Measurements from ENCODE around the gene SCARF1.

The SCARF1 gene

DNA sequence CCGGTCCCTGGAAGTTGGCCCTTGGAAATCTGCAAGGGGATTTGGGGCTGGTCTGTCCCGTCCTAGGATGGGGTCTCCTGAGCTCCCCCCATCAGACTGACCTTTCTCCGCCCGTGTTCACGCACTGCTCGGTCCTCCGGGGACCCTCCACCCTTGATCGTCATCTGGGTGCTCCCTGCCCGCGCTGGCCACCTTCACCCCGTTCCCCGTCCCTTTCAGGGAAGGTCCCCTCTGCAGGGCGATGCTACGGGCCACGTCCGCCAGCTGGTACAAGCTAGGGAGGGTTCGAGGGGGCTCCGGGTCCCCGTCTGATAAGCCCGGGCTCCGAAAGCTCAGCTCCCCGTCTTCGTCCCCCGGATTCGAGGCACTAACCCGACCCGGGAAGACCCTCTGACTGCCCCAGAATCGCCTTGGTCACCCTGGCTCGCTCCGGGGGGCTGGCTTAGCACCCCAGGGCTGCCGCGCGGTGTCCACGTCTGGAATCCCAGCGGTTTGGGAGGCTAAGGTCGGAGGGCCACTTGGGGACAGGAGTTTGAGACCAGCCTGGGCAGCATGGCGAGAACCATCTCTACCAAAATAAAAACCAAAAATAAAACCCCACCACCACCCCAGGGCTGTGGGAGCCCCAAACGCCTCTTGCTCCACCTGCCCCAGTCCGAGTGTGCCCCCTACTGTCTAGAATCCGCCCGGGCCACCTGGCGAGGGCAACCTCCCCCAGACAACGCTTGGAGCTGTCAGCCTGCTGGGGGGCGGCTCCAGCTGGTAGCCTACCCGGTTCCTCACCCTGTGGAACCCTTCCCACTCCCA lies 15.8 kb downstream of the SCARF1 start:
- peak; percentile 58 for FAIRE-seq
- DNase-seq (ENCODE audit: insufficient read length, low spot score): no peak

DNA sequence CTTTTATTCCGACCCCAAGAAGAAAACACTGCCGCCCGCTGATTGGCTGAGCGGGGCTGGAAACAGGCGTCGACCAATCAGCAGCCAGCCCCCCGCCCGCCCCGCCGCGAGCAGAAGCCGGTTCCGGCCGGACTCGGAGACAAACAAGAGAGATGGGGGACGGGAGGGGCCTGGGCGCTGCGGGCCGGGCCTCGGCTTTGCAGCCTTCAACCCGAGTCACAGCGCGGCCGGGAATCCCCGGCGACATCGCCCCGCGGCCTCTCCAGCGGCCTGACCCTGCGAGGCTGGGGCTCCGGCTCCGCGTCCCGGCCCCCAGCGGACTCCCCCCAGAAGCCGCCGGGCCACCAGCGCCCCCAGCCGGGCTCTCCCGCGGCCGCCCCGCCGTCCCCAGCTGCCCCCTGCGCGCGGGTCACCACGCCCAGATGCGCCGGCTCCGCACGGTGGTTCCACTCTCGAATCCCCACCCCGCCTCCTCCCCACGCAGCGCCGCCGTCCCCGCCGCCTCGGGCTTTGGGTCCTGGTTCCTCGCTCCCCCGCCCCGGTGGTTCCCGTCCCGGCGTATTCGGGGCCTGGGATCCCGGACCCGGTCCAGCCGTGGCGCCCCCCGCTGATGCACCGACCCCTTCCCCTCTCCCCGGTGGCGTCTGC lies 16.6 kb downstream of the SCARF1 start:
- DNase-seq (ENCODE audit: insufficient read length, low spot score): peak; percentile 96
- FAIRE-seq: peak; percentile 94

- FAIRE-seq: peak; percentile 94
- DNase-seq (ENCODE audit: insufficient read length, low spot score): peak; percentile 94
These were observed 17.3 kb downstream of the SCARF1 start, which contains the start of gene SLC43A2 for GRCh38 chr17:1627982-1628855. Gene SLC43A2 (minus strand): TSS chr17:1628834. CDS start chr17:1627874, 960 bp downstream.

DNA sequence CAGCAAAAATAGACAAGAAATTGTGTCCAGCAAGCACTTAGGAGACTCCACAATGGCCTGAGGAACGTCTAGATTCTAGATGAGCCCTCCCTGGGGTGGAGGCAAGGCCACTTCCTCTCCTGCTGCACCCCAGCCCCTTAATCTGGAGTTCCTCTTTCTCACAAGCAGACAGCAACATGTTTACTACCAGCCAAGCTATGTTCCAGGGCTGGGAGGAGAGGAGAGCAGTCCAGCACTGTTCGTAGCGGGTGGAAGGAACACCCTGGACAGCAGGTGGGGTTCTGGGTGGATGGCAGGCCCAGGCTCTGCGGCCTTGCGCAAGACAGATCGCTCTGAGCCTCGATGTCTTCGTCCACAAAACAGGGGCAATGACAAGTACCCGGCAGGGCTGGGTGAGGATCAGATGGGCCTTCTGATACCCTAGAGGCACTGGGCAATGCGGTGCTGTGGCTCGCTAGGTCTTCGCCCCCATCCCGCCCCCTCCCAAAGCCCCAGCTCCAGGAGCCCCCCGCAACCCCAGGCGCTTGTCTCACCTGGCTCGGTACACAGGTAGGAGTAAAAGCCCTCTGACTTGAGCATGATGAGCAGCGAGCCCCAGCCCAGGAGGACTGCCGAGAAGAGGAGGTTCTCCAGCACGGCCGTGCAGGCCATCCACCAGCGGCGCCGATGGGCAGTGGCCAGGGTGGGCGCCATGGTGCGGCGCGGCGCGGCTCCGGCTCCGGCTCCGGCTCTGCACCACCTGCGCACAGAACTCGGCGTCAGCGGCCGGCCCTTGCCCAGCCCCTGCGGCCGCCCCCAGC lies 18.1 kb downstream of the SCARF1 start:
- no peak for DNase-seq (ENCODE audit: insufficient read length, low spot score)
- peak; percentile 88 for FAIRE-seq

- FAIRE-seq: no peak
- no peak for DNase-seq (ENCODE audit: insufficient read length, low spot score)
These were observed 19.2 kb downstream of the SCARF1 start for GRCh38 chr17:1626333-1626732.

- DNase-seq (ENCODE audit: insufficient read length, low spot score): no peak
- FAIRE-seq: peak; percentile 95
These were observed 20.0 kb downstream of the SCARF1 start for GRCh38 chr17:1625581-1625980.

DNA sequence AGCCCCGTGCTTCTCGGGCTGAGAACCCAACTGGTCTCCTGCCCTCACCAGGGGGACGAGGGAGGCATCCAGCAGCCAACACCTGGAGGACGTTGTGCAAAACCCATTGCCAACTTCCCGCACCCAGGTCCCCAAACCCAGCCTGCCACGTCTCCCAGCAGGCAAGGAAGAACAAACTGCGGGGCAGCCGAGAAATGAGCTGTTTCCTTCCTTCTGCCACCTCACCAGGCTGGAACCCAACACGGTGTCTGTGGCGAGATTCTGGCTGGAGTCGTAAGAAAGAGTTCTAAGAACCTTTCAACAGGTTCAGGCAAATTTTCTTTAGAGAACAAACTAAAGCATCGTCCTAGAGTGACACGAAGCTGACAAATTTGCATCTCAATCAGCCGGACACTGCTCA lies 20.5 kb downstream of the SCARF1 start:
- DNase-seq (ENCODE audit: insufficient read length, low spot score): no peak
- no peak for FAIRE-seq

DNA sequence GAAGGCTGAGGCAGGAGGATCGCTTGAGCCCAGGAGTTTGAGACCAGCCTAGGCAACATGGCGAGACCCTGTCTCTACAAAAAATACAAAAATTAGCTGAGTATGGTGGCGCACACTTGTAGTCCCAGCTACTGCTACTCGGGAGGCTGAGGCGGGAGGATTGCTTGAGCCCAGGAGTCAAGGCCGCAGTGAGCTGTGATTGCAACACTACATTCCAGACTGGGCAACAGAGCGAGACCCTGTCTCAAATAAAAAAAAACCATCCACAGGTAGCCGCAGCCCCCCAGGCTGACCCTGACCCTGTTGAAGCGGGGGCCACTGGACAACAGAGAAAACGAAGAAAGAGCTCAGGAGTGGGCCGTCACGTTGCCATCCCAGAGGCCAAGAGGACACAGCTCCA lies 20.9 kb downstream of the SCARF1 start:
- DNase-seq (ENCODE audit: insufficient read length, low spot score) (no peak), FAIRE-seq (no peak)

- DNase-seq (ENCODE audit: insufficient read length, low spot score) (no peak), FAIRE-seq (no peak)
These were observed 22.4 kb downstream of the SCARF1 start for GRCh38 chr17:1623057-1623630.

DNA sequence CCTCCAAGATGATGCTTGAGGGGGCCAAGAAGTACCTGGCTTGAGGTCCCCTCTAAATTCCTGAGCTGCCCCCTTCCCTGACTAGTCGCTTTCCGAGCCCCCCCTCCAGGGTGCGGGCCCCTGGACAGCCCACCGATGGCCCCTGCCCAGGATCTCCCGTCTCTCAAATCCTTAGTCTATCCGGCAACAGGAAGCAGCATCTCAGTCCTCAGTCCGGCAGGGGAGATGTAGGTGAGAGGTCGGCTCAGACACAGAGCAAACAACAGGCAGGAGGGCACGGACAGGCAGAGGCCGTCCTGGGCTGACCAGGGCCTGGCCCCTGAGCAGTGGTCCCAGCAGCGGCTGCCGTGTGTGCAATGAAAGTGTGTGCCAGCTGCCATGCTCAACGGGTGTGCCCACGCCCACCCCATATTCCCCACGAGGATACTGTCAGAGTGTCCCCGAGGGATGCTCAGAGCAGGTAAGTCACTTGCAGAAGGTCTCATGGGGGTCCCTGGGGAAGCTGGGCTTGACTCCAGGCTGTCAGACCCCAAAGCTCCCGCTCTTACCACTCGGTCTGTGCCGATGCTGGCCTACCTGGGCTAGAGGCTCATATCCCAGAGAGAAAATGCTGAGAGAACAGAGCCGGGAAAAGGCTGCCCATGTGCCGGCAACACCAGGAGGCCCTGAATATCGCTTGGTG lies 24.1 kb downstream of the SCARF1 start:
- no peak for FAIRE-seq
- DNase-seq (ENCODE audit: insufficient read length, low spot score): no peak

GRCh38 chr17:1620486-1620885 lies 25.0 kb downstream of the SCARF1 start:
- FAIRE-seq (no peak), DNase-seq (ENCODE audit: insufficient read length, low spot score) (no peak)

DNA sequence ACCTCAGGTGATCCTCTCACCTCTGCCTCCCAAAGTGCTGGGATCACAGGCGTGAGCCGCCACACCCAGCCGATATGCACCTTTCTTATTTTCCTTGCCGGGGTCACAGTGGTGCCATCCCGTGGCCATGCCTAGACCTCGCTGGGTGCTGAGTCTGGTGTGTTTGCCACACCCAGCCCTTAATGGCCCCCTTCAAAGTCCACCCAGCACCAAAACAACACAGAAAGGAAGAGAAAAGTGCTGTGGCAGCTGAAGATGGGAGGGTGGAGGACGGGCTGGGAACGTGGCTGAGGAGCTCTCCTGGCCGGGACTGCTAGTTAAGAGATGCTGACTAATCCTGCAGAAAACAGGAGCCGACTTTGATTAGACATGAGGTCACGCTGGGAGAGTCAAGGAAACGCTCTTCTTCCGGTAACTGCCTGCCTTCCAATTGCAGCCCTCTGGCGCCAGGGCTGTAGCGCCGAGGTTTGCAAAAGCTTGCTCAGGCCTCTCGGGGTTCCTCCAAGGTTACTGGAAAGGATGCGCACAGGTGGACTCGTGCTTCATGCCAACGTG lies 27.8 kb downstream of the SCARF1 start:
- no peak for FAIRE-seq
- DNase-seq (ENCODE audit: insufficient read length, low spot score): no peak

DNA sequence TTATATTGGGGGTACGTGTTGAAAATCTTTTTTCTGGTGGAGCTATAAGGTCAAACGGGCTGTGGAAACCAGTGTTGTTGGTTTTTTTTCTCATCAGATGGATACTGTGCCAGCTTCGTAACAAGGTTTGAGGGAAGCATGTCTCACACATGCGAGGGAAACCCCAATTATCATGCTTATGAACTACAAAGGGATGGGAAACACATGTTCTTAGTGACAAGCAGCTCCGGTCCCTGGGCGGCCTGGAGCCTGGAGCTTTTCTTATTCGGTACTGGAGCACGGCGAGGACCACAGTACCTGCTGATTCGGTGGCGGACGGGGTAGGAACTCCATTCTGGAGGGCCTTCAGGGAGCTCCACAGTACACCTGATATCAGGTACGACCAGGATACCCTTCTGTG lies 29.4 kb downstream of the SCARF1 start:
- DNase-seq (ENCODE audit: insufficient read length, low spot score): no peak
- FAIRE-seq: no peak

GRCh38 chr17:1612400-1612799 lies 33.1 kb downstream of the SCARF1 start:
- FAIRE-seq: no peak
- DNase-seq (ENCODE audit: insufficient read length, low spot score): no peak

DNA sequence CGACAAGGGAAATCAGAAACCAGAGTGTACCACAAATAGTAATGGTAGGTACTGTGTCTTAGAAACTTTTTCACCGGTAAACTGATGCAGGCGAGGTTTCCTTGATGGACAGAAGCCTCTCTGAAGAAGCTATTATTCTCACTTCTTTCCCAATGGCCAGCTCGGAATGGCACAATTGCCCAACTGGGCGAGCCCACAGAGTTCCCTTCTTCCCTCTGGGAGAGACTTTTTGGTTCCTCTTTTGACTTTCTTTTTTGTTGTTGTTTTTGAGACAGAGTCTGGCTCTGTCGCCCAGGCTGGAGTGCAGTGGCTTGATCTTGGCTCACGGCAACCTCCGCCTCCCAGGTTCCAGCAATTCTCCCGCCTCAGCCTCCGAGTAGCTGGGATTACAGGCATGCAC lies 33.8 kb downstream of the SCARF1 start:
- FAIRE-seq (no peak), DNase-seq (ENCODE audit: insufficient read length, low spot score) (no peak)

- FAIRE-seq: no peak
- DNase-seq (ENCODE audit: insufficient read length, low spot score): no peak
These were observed 36.9 kb downstream of the SCARF1 start for GRCh38 chr17:1608676-1609075.

GRCh38 chr17:1607971-1608320 lies 37.6 kb downstream of the SCARF1 start:
- no peak for FAIRE-seq
- no peak for DNase-seq (ENCODE audit: insufficient read length, low spot score)

DNA sequence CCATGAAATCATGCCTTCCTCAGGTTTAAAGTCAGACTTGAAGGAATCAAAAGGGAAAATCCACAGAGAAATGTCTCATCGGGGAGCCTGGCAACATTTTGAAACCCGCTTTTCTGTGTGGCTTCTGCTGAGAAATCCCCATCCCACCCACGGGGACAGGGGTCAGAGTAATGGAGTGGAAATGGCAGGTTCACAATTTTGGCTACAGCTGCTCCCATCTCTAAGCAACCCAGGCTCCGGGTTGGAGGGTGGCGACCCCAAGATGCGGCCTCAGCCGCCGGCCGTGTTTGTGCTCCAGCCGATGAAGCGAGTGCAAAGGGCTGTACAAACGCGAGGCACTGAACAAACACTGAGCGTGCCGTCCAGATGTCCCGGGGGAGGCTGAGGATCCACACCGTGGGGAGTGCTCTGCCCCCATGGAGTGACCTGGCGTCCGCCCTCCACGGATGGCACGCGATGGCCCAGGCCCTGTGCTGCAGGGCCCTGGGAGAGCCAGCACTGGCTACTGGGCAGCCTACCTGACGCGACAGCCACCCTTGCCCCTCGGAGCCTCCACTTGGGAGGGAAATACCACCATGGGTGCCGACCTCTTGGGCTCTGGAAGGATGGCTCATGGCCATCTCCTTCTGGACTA lies 39.1 kb downstream of the SCARF1 start:
- DNase-seq (ENCODE audit: insufficient read length, low spot score) (no peak), FAIRE-seq (peak; percentile 44)

Data from GM19239 (cell line).